MCF 10A (cell line): ENCODE measurements around the gene HTT. TPM values are rescaled to one million over a fixed set of nuclear protein-coding genes. Genes with fewer than 3 reads are reported as not detected.
A peak's percentile ranks its signal among the peaks of the same experiment; 100 is the strongest.

Experiments
- BruUV-seq: library from RNA; stranded (reverse); fragments of 400-500 nt; replicated peaks from 2 replicates; lab custom pipeline; 2021; lab: Mats Ljungman, UMichigan
- CTCF ChIA-PET: fragments of 300-600 bp; sonication (Branson Sonifier 250); formaldehyde crosslinking; extraction: SDS; loops from one replicate; lab custom pipeline; 2021; ENCODE audit warnings: antibody characterized with exemption, inconsistent platforms; lab: Yijun Ruan, JAX
- POLR2A ChIA-PET: fragments of 300-600, 350-650 bp; sonication (Branson Sonifier 250); formaldehyde crosslinking; extraction: SDS; loops from one replicate; lab custom pipeline; 2020; ENCODE audit warnings: antibody characterized with exemption, inconsistent platforms; lab: Yijun Ruan, JAX
- DNase-seq: peaks from one replicate; pipeline ENCODE4 v3.0.0-alpha.2; 2018; ENCODE audit not compliant: unreplicated experiment
- H3K27ac Mint-ChIP-seq: one replicate; pipeline ENCODE4 v1.8.0; 2022; ENCODE audit warnings: mild to moderate bottlenecking, low read depth, mixed read lengths; ENCODE audit not compliant: unreplicated experiment
- H3K27me3 Mint-ChIP-seq: one replicate; pipeline ENCODE4 v1.8.0; 2022; ENCODE audit warnings: mixed read lengths; ENCODE audit not compliant: insufficient read depth, unreplicated experiment
- H3K36me3 Mint-ChIP-seq: one replicate; pipeline ENCODE4 v1.8.0; 2022; ENCODE audit warnings: mild to moderate bottlenecking, moderate library complexity, mixed read lengths; ENCODE audit not compliant: insufficient read depth, unreplicated experiment
- H3K4me1 Mint-ChIP-seq: one replicate; pipeline ENCODE4 v1.8.0; 2022; ENCODE audit warnings: mixed read lengths; ENCODE audit not compliant: insufficient read depth, unreplicated experiment
- H3K4me3 Mint-ChIP-seq: one replicate; pipeline ENCODE4 v1.8.0; 2022; ENCODE audit warnings: mild to moderate bottlenecking, moderate library complexity, mixed read lengths; ENCODE audit not compliant: unreplicated experiment
- H3K9me3 Mint-ChIP-seq: one replicate; pipeline ENCODE4 v1.8.0; 2022; ENCODE audit warnings: mixed read lengths; ENCODE audit not compliant: unreplicated experiment
- intact Hi-C: fragments of 100-400 bp; cut with micrococcal nuclease; formaldehyde crosslinking; loops from 2 replicates; pipeline ENCODE4 v1.14.1; 2022
- total RNA-seq: library from RNA; stranded (reverse); gene quantifications from 2 replicates; pipeline ENCODE4 v1.2.3, GENCODE V29; 2022
- TF ChIP-seq, protein P1 (sequence below): fragments of 200-600 bp; IDR thresholded peaks from one replicate; pipeline ENCODE4 v1.8.0; 2022; ENCODE audit warnings: antibody characterized with exemption, mild to moderate bottlenecking; ENCODE audit not compliant: unreplicated experiment

HTT gene
- total RNA-seq, 1 experiment from 2014 or later, result 47.4 TPM

DNA sequence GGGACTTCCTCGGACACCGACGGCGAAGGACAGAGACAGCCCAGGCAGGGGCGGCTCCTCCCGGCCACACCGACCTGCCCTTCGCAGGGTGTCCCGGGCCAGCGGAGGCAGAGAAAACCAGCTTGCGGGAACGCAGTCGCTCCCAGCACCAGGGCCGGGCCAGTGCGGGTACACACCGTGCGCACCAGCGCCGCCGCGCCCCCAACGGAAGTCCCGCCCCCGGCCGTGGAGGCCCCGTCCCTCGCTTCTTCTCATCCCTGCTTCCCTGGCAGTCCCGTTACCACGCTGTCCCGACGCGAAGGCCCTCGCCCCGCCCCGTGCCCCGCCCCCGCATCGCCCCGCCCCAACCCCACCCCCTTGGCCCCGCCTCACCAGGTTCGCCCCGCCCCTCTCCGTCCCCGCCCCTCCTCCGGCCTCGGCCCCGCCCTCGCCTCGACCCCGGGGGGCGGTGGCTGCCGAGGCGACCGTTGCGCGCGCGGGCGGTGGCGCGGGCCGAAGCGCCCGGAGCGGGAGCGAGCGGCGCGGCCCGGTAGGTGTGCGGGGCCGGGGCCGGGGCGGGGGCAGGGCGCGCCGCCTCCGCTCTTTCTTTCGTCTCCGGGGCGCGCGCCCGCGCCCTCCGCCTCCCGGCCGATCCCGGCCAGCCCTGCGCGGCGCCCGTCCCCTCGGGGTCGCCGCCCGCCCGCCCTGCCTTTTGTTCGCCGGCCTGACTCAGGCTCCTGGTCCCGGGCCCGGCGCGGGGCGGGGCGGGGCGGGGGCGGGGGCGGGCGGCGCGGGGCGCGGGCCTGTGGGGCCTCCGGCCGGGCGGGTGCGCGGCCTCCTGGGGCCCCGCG lies 218.3 kb downstream of the HTT start, which contains the start of gene RGS12:
Gene RGS12 (plus strand): TSS at position 451 of the 830 bp plus-strand sequence. CDS start 23,150 bp downstream, outside the sequence.
- Mint-ChIP-seq H3K4me1 (peaks cover 16% of the 10 kb centered on the region), H3K27me3 (no peaks in the 10 kb centered on the region), H3K4me3 (peak within 1 kb of the TSS; percentile 84), H3K9me3 (no peaks in the 10 kb centered on the region), H3K36me3 (no peaks in the 10 kb centered on the region), H3K27ac (peak within 1 kb of the TSS; percentile 76)
- intact Hi-C loops, result no loop called here
- DNase-seq, result peak; percentile 93
- no TSS peak for BruUV-seq
- POLR2A ChIA-PET, result interaction anchor here (0.6 to 2.1 kb wide), 10 partner anchors 11 to 341 kb away, joined by 3 to 11 read pairs (median 4); no protein-coding TSS in a partner anchor
- CTCF ChIA-PET, result no interaction called here
- TF ChIP-seq, protein P1, sequence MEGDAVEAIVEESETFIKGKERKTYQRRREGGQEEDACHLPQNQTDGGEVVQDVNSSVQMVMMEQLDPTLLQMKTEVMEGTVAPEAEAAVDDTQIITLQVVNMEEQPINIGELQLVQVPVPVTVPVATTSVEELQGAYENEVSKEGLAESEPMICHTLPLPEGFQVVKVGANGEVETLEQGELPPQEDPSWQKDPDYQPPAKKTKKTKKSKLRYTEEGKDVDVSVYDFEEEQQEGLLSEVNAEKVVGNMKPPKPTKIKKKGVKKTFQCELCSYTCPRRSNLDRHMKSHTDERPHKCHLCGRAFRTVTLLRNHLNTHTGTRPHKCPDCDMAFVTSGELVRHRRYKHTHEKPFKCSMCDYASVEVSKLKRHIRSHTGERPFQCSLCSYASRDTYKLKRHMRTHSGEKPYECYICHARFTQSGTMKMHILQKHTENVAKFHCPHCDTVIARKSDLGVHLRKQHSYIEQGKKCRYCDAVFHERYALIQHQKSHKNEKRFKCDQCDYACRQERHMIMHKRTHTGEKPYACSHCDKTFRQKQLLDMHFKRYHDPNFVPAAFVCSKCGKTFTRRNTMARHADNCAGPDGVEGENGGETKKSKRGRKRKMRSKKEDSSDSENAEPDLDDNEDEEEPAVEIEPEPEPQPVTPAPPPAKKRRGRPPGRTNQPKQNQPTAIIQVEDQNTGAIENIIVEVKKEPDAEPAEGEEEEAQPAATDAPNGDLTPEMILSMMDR, result no peak

Other genes with a start within 250 kb of the HTT start
- 131 and 161 TPM in 2 replicates for gene ADD1, start 230.8 kb upstream of the HTT start, total RNA-seq
- gene NOP14, start 111.3 kb upstream of the HTT start, total RNA-seq, result 44.0 and 65.6 TPM in 2 replicates
- 4.5 and 5.9 TPM in 2 replicates for gene GRK4, start 111.1 kb upstream of the HTT start, total RNA-seq
- not detected in 2 replicates for gene HTT-AS, start 143 bp upstream of the HTT start, total RNA-seq
- 0.37 and 0.66 TPM in 2 replicates for gene MSANTD1, start 174.5 kb downstream of the HTT start, total RNA-seq
- 28.3 and 36.0 TPM in 2 replicates for gene RGS12, start 218.3 kb downstream of the HTT start, total RNA-seq